NCI-H748 (cell line): ENCODE measurements around the gene FITM1.

Source experiments
- DNase-seq: peaks from one replicate; lab custom pipeline; 2025; ENCODE audit not compliant: unreplicated experiment; lab: John Stamatoyannopoulos, UW

Gene FITM1

GRCh38 chr14:24159777-24160498 is 29.5 kb downstream of the FITM1 start:
- no peak for DNase-seq

DNA sequence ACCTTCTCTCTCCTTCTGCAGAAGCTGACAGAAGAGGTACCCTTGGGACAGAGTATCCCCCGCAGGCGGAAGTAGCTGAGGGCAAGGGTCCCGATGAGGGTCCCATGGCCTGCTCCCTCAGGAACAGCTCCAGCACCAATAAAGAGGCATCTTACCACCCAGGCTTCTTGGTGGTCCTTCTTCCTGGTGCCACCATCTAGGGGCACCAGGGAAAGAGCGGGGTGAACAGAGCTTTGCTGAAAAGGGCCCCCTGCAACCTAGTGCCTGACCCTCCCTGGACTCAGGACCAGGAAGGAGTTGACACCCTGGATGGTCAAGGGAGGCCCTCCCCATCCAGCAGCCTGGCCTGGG is 30.0 kb downstream of the FITM1 start:
- DNase-seq: no peak

GRCh38 chr14:24160850-24161804 is 30.7 kb downstream of the FITM1 start, which contains the start of gene IRF9:
Gene IRF9 (plus strand): TSS chr14:24161265. CDS start chr14:24162145, 880 bp downstream.
- DNase-seq: peak; percentile 93

GRCh38 chr14:24162093-24162492 is 31.6 kb downstream of the FITM1 start:
- DNase-seq: no peak

GRCh38 chr14:24164518-24164991 is 34.1 kb downstream of the FITM1 start:
- DNase-seq: no peak

- DNase-seq: no peak
These were observed 35.3 kb downstream of the FITM1 start for GRCh38 chr14:24165785-24166184.

DNA sequence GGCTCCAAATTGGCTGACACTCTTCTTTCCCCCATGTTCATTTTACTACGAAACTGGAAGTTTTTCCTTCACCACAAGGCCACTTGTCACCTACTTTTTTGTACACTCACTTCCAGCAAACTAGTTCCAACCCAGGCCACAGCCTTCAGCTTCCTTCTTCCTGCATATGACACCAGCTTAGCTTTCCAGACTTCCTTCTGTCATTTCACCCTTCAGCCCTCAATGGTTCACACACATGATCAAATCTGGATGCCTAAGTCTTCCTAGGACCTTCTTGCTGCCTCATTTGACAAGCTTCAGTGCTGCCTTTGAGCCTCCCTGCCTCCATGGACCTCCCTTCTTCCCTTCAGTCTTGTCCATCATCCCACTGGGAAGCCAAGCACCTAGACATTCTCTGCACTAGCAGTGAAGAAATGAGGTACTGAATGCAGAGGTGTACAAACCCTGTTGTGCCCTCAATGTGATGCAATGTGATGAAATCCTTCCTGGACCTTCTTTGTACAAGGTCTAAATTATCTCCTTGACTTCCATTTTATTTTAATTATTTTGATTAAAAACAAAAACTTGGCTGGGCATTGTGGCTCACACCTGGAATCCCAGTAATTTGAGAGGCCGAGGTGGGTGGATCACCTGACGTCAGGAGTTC is 37.1 kb downstream of the FITM1 start:
- DNase-seq: no peak

DNA sequence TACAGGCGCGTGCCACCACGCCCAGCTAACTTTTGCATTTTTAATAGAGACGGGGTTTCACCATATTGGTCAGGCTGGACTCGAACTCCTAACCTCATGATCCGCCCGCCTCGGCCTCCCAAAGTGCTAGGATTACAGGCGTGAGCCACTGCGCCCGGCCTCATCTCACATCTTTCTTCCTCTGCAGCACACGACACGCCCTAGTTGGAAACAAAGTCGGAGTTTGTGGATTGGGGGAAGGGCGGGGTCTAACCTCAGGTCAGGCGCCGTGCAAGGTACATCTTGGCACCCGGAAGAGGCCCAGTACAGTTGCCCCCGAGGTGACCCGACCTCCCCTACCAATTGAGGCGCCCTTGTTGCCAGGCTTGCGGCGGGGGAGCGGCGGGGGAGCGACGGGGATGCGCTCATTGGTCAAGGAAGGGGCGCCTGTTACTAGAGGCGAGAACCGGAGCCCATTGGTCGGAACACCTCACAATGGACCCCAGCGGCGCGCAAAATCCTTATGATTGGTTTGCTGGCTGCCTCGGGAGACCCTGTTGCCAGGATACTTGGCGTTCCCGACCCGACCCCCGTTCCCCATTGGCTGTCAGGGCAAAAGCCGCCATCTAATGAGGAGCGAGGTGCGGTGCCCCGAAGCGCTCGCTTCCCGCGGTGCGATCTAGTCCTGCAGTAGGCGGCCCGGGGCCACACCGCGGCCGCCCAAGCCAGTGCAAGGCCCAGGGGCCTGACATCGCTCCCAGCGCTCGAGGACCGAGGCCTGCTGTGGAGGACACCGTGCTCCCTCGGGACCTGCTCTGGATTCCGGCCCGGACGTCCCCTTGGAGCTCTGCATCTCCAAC is 41.2 kb downstream of the FITM1 start, which contains the start of gene REC8:
Gene REC8, plus strand, starts transcription at position 659 of the 839 bp plus-strand sequence. CDS start 473 bp downstream, outside the sequence.
- DNase-seq: peak; percentile 98

- peak; percentile 31 for DNase-seq
These were observed 41.9 kb downstream of the FITM1 start for GRCh38 chr14:24172261-24172860.

DNA sequence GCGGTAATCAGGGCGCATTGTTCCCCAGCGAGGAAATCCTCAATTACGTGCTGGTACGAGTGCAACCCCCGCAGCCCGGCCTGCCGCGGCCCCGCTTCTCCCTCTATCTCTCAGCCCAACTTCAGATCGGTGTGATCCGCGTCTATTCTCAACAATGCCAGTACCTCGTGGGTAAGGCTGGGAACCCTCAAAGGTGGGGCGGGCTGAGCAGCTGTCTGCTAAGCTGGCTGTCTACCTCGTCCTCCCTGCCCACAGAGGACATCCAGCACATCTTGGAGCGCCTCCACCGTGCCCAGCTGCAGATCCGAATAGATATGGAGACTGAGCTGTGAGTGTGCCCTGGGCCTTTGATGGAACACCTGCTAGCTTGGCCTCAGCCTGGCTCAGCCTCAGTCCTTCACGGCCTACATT is 42.4 kb downstream of the FITM1 start:
- DNase-seq: peak; percentile 26

GRCh38 chr14:24176599-24176998 is 46.1 kb downstream of the FITM1 start:
- DNase-seq: no peak

- no peak for DNase-seq
These were observed 46.8 kb downstream of the FITM1 start for GRCh38 chr14:24177041-24177825.

GRCh38 chr14:24177891-24178290 is 47.4 kb downstream of the FITM1 start:
- DNase-seq: no peak

- no peak for DNase-seq
These were observed 48.1 kb downstream of the FITM1 start for GRCh38 chr14:24178399-24179178.

DNA sequence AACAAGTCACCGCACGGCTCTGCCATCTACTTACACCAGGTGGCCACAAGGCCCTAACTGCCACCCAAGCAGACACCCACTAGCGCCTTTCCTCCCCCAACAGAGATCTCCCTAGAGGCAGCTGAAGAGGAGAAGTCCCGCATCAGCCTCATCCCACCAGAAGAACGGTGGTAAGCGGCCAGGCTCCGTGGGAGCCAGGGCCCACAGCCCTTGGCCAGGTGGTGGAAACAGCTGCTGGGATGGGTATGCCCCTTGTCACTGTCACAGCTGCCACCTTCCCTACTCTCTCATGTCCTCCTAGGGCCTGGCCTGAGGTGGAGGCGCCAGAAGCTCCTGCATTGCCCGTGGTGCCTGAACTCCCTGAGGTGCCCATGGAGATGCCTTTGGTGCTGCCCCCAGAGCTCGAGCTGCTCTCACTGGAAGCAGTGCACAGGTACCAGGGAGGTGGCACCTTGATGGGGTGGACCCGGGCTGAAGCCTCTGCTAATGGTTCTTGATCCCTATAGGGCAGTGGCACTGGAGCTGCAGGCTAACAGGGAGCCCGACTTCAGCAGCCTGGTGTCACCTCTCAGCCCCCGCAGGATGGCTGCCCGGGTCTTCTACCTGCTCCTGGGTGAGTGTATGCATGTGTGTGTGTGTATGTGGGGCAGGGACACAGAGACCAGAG is 49.0 kb downstream of the FITM1 start:
- DNase-seq: no peak

DNA sequence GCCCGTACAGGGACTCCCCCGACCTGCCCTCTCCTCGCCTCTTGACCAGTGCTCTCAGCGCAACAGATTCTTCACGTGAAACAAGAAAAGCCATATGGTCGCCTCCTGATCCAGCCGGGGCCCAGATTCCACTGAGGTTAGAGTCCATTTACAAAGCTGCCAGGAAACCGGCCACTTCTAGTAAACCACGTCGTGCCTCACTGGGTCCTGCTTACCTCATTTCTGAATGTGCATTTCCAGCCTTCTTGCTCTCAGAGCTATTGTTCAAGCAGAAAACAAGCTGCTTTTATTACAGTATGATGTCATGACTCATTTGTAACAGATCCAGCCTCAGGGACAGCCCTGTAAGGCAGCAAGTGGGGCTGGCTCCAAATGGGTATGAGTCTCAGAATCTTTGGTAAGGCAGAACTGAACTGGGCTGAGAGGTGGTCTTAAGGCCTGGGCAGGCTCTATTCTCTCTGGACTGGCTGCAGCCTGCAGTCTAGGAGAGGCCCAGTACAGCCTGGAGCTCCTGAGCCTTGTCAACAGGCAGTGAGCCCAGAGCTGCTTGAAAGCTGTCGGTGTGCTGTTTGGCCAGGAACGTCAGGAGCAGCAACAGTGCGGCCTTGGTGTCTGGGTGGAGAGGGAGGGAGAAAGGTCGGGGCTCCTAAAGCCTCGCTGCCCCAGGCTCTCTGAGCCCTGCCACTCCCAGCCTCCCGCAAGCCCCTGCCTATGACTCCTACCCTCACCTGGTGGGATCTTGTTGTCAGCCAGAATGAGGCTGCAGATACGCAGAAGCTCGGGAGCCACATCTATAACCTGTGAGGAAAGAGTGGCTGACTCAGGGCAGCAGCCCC is 49.7 kb downstream of the FITM1 start:
- no peak for DNase-seq
